Fibroblast of mammary gland (primary cell): ENCODE measurements around the gene MECP2.

Experiments used
- DNase-seq: peaks from one replicate; pipeline ENCODE4 v3.0.0-alpha.2; 2010; ENCODE audit warnings: low read depth
- H3K4me3 ChIP-seq: 2 replicates; pipeline ENCODE4 v1.5.1; 2011; ENCODE audit warnings: low read depth, mild to moderate bottlenecking, low read length, moderate library complexity; ENCODE audit not compliant: control insufficient read depth
- TF ChIP-seq, protein P1 (sequence below): conservative IDR thresholded peaks from 2 replicates; pipeline ENCODE4 v1.5.1; 2011; ENCODE audit warnings: low read depth, low read length, inconsistent platforms; ENCODE audit not compliant: control insufficient read depth, insufficient read depth

Gene MECP2

DNA sequence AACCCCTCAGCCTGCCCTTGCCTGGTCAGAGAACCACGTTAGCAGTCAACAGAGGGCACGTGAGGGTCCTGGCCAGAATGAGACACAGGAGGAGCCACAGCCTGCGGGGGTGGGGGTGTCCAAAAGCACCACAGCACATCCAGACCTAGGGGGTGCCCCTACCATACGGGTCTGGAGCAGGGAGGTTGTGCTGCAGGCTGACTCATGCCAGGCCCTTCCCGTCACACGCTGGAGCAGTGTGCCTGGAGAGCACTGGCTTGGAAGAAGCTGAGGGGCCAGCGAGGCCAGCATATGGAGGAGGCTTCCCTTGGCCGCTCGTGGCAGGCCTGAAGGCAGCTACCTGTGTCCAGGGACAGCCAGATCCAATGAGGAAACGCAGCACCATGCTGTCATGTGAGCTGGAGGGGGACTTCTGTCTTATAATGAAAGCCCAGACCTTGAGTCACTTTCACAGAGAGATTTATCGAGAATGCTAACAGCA lies 76.3 kb downstream of the MECP2 start:
- peak; percentile 74 for DNase-seq
- TF ChIP-seq, protein P1, sequence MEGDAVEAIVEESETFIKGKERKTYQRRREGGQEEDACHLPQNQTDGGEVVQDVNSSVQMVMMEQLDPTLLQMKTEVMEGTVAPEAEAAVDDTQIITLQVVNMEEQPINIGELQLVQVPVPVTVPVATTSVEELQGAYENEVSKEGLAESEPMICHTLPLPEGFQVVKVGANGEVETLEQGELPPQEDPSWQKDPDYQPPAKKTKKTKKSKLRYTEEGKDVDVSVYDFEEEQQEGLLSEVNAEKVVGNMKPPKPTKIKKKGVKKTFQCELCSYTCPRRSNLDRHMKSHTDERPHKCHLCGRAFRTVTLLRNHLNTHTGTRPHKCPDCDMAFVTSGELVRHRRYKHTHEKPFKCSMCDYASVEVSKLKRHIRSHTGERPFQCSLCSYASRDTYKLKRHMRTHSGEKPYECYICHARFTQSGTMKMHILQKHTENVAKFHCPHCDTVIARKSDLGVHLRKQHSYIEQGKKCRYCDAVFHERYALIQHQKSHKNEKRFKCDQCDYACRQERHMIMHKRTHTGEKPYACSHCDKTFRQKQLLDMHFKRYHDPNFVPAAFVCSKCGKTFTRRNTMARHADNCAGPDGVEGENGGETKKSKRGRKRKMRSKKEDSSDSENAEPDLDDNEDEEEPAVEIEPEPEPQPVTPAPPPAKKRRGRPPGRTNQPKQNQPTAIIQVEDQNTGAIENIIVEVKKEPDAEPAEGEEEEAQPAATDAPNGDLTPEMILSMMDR, result no peak

DNA sequence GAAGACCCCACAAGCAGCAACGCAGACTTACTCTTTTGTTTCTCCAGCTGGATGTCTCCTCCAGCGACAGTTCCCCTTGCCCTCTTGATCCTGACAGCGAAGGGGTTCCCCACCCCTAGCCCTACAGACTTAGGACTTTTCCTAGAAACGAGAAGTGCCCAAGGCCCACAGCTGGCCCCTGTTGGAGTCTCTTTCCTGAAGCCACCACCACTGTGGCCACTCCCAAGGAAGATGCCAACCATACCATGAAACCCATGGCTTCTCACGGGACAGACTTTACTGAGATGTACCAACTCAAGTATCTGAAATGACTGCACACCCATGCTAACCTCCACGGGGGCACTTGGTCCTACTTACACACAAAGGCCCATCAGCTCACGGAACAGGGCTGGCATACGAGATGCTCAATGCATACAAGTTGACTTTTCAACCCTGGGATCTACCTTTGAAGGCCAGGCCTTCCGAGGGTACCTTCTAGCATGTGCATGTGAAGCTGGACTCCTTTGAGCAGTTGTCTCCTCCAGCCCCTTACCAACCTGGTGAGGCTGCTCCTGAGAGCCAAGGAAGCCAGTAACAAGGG lies 76.9 kb downstream of the MECP2 start:
- TF ChIP-seq, protein P1, result no peak
- no peak for DNase-seq
- H3K4me3 ChIP-seq, result peak overlapping the region; percentile 44

More for the DNA sequence above, 76.3 kb downstream of the MECP2 start:
- no peak overlapping the region for H3K4me3 ChIP-seq

GRCh38 chrX:154019633-154020528 lies 77.6 kb downstream of the MECP2 start, which contains the start of gene IRAK1:
TSS of gene IRAK1 (minus strand) at chrX:154019902. CDS start at chrX:154019812, 90 bp downstream.
- peak within 1 kb of the TSS; percentile 52 for H3K4me3 ChIP-seq
- peak; percentile 52 for DNase-seq
- TF ChIP-seq, protein P1, result no peak

- DNase-seq, result no peak
- H3K4me3 ChIP-seq, result peak overlapping the region; percentile 52
- TF ChIP-seq, protein P1, result no peak
These were observed 78.4 kb downstream of the MECP2 start for GRCh38 chrX:154019061-154019621.

DNA sequence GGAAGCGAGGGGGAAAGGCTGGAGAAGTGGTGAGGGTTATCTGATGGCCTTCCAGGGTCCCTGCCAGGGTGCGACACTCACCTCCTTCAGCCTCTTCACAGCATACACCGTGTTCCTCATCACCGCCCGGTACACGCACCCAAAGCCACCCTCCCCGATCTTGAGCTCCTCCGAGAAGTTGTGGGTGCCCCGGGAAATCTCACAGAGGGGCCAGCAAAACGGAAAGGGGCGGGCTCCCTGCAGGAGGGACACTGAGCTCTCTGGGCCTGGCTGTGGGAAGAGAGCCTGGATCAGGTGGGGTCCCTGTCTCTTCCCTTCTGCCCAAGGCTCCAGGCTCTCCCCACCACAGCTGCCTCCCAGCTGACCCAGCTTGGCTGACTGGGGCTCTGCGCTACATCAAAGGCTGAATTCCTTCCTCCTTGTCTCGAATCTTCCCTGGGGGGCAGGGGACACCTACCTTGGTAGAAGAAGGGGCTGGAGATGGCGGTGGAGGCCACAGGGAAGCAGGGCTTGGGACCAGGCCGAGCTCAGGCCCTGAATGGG lies 78.9 kb downstream of the MECP2 start:
- DNase-seq, result no peak
- TF ChIP-seq, protein P1, result no peak
- peak overlapping the region; percentile 52 for H3K4me3 ChIP-seq

DNA sequence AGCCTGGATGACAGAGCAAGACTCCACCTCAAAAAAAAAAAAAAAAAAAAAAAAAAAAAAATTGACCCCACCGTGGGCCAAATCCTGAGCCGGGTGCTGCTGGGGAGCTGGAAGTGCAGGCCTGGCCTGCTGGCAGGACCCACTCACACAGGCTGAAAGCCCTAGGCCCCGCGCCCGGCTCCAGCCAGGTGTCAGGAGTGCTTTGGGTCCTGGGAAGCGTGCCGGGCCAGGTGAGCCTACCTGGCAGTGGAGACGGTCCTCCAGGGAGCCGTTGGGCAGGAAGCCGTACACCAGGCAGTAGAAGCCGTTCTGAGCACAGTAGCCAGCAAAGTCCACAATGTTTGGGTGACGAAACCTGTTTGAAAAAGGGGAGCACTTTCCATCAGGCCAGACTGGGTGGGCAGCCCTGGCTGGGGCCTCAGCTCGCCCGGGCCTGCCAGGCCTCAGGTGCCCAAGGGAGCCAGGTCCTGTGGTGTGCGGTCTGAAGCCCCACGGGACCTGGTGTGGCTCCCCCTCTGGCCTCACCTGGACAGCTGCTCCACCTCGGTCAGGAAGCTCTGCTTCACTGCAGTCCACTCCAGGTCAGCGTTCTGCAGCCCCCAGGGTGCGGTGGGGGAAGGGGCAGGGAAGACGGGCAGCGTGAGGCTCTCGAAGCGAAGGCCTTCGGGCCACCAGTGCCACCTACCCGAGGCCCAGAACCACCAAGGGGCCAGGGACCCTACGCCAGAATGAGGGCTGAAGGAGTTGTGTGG lies 79.6 kb downstream of the MECP2 start:
- DNase-seq, result no peak
- TF ChIP-seq, protein P1, result no peak
- H3K4me3 ChIP-seq, result peak overlapping the region; percentile 52
